ENCODE measurements around the gene MINDY2. TPM values are rescaled to one million over a fixed set of nuclear protein-coding genes. Genes with fewer than 3 reads are reported as not detected.

The MINDY2 gene
- total and polyA plus RNA-seq, 2 experiments from 2014 or later = 36.3 to 47.9 TPM

- TF ChIP-seq ETS1 (IDR thresholded peaks at IDR 0.05) = no peak
- TF ChIP-seq JUNB (IDR thresholded peaks at IDR 0.05; ENCODE audit: unreplicated experiment) = no peak
- no peak for TF ChIP-seq CTCF (conservative IDR thresholded peaks at IDR 0.05; ENCODE audit: low read depth in 2 of 2)
- TF ChIP-seq ZNF462 (CRISPR knock-in tag; IDR thresholded peaks at IDR 0.05) = no peak
- no peak for TF ChIP-seq ZNF114 (CRISPR knock-in tag; IDR thresholded peaks at IDR 0.05)
- no peak for TF ChIP-seq REST (IDR thresholded peaks at IDR 0.05; ENCODE audit: unreplicated experiment)
- TF ChIP-seq NANOG (IDR thresholded peaks at IDR 0.05; ENCODE audit: borderline replicate concordance) = no peak
- no peak for TF ChIP-seq EZH2phosphoT487 (IDR thresholded peaks at IDR 0.05; ENCODE audit: unreplicated experiment)
- TF ChIP-seq STAT1 (IDR thresholded peaks at IDR 0.05; ENCODE audit: unreplicated experiment) = no peak
- no peak for TF ChIP-seq POLR2AphosphoS5 (IDR thresholded peaks at IDR 0.05; ENCODE audit: low read depth)
- no peak for TF ChIP-seq ZNF331 (CRISPR knock-in tag; IDR thresholded peaks at IDR 0.05; ENCODE audit: low read depth)
- TF ChIP-seq EZH2 (IDR thresholded peaks at IDR 0.05; ENCODE audit: low read depth, unreplicated experiment) = no peak
- Mint-ChIP-seq H3K4me1 (no peaks in the 10 kb centered on the region; the same call in 2 of the 3 replicates), H3K27ac (peak overlapping the region; percentile 6; the same call in 1 of the 2 replicates), H3K4me3 (no peak overlapping the region; the same call in 2 of the 3 replicates), H3K9me3 (no peaks in the 10 kb centered on the region), H3K36me3 (ENCODE audit: low read depth) (peaks cover 48% of the 10 kb centered on the region), H3K27me3 (ENCODE audit: insufficient read depth, low read depth, poor library complexity) (peaks cover 6% of the 10 kb centered on the region)
- Histone ChIP-seq H4K20me1 (replicated peaks; ENCODE audit: insufficient read depth) (peaks cover 13% of the 10 kb centered on the region; the same call in 1 of the 2 replicates), H3K36me3 (ENCODE audit: insufficient read depth) (peaks cover 30% of the 10 kb centered on the region), H3K4me1 (ENCODE audit: insufficient read depth) (no peaks in the 10 kb centered on the region), H2AFZ (no peak overlapping the region), H3K27me3 (ENCODE audit: insufficient read depth) (no peaks in the 10 kb centered on the region), H3K4me3 (no peak overlapping the region), H3K27ac (ENCODE audit: low read depth) (peak overlapping the region; percentile 69; the same call in 1 of the 2 replicates), H3K79me2 (replicated peaks; ENCODE audit: insufficient read depth) (no peaks in the 10 kb centered on the region), H3F3A (replicated peaks; ENCODE audit: low read depth) (peaks cover 28% of the 10 kb centered on the region), H3K9me2 (ENCODE audit: insufficient read depth) (no peaks in the 10 kb centered on the region), H3K4me2 (no peak overlapping the region)
- ATAC-seq = peak; percentile 17; the same call in 2 of the 3 replicates
- DNase-seq (ENCODE audit: low spot score) = no peak
Measured at GRCh38 chr15:58876306-58877106, 105.4 kb downstream of the MINDY2 start.
